Astrocyte (in vitro differentiated cells and primary cell): Measurements from ENCODE around the gene TAGAP.

Source experiments
- CTCF ChIP-seq: IDR thresholded peaks from 2 replicates; pipeline ENCODE4 v1.5.1; 2011; ENCODE audit warnings: low read depth, mild to moderate bottlenecking, inconsistent platforms, low read length, moderate library complexity; ENCODE audit not compliant: insufficient read depth
- EZH2 ChIP-seq: IDR thresholded peaks from 2 replicates; pipeline ENCODE4 v1.6.1; 2012; ENCODE audit warnings: mild to moderate bottlenecking, low read length, inconsistent platforms; ENCODE audit not compliant: insufficient read depth

DNA sequence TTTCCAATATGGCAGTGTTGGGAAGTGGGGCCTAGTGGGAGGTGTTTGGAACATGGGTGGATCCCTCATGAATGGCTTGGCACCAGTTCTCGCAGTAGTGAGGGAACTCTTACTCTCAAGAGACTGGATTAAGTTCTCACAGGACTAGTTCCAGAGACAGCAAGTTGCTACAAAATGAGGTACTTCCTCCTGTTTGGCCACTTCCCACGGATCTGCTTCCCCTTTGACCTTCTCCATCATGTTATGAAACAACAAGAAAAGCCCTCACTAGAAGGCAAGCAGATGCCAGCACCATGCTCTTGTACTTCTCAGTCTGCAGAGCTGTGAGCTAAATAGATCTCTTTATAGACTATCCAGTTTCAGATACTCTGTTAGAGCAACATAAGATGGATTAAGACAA is 47.9 kb downstream of the TAGAP start:
- TF ChIP-seq CTCF = no peak
- TF ChIP-seq EZH2 = no peak
